K562 (cell line): ENCODE results near the gene NELL1. TPM values are rescaled to one million over a fixed set of nuclear protein-coding genes. Genes with fewer than 3 reads are reported as not detected.

Source experiments
- ATAC-seq: fragments of 200-7000 bp; cut with Tn5 transposase; 3 replicates; pipeline ENCODE4 v1.9.1; 2020; ENCODE audit warnings: moderate library complexity
- BruUV-seq: library from RNA; stranded (reverse); fragments of 400-500 nt; replicated peaks from 2 replicates; lab custom pipeline; 2021; lab: Mats Ljungman, UMichigan
- CTCF ChIA-PET: fragments of 300-600 bp; formaldehyde crosslinking; extraction: SDS; loops from one replicate; lab custom pipeline; 2021; ENCODE audit warnings: low intra/inter-chr PET ratio; lab: Yijun Ruan, JAX
- POLR2A ChIA-PET: fragments of 300-600, 350-650 bp; sonication (Branson Sonifier 250); formaldehyde crosslinking; extraction: SDS; loops from one replicate; lab custom pipeline; 2021; ENCODE audit warnings: antibody characterized with exemption, inconsistent platforms; lab: Yijun Ruan, JAX
- DNase-seq, 4 experiments: peaks; one replicate each; pipeline versions ENCODE4 v3.0.0 to v3.0.0-alpha.2; 2011 to 2018; ENCODE audit warnings: low spot score in 3 of 4, mixed read lengths in 3 of 4; ENCODE audit errors: extremely low read depth in 1 of 4
- FAIRE-seq: peaks from 2 replicates; lab custom pipeline; 2011; peaks lifted over from hg19 to GRCh38; lab: Jason Lieb, UNC
- H2AFZ ChIP-seq: 2 replicates; pipeline ENCODE4 v1.6.0; 2011; ENCODE audit warnings: low read depth, low read length, control low read depth, inconsistent platforms
- H3K27ac ChIP-seq: fragments of 200-600 bp; 3 replicates; pipeline ENCODE4 v1.8.0; 2011; ENCODE audit warnings: low read depth, mild to moderate bottlenecking, control low read depth, inconsistent platforms, low read length, moderate library complexity, mixed read lengths; ENCODE audit errors: extremely low read depth
- H3K27me3 ChIP-seq, 2 experiments: fragments of 300-600 bp in 1 of 2; 2 replicates in 1 of 2; 3 replicates in 1 of 2; pipeline versions ENCODE4 v1.6.0 to v1.8.0; 2011; ENCODE audit warnings: inconsistent platforms in 2 of 2, low read length in 2 of 2, mild to moderate bottlenecking in 1 of 2, mixed read lengths in 1 of 2, moderate library complexity in 1 of 2; ENCODE audit not compliant: control insufficient read depth in 2 of 2, insufficient read depth in 2 of 2
- H3K36me3 ChIP-seq: fragments of 300-600 bp; 3 replicates; pipeline ENCODE4 v1.8.0; 2011; ENCODE audit warnings: mild to moderate bottlenecking, low read length, inconsistent platforms; ENCODE audit not compliant: control insufficient read depth, insufficient read depth
- H3K4me1 ChIP-seq, 2 experiments: fragments of 200-600 bp in 1 of 2; replicated peaks in 1 of 2; 2 replicates in 1 of 2; 3 replicates in 1 of 2; pipeline versions ENCODE4 v1.5.1 to v1.8.0; 2011; ENCODE audit warnings: inconsistent platforms in 2 of 2, low read length in 2 of 2, mild to moderate bottlenecking in 1 of 2, mixed read lengths in 1 of 2, moderate library complexity in 1 of 2; ENCODE audit not compliant: control insufficient read depth in 2 of 2, insufficient read depth in 2 of 2
- H3K4me2 ChIP-seq: 2 replicates; pipeline ENCODE4 v1.6.1; 2011; ENCODE audit warnings: low read length, control low read depth, inconsistent platforms, mixed read lengths; ENCODE audit not compliant: insufficient read depth
- H3K4me3 ChIP-seq: fragments of 200-600 bp; sonication (generic), shearing (Covaris generic); 2 replicates; pipeline ENCODE4 v1.5.1; 2016; ENCODE audit warnings: control low read depth, inconsistent platforms
- H3K79me2 ChIP-seq: fragments of 200-600 bp; 3 replicates; pipeline ENCODE4 v1.8.0; 2011; ENCODE audit warnings: low read length, inconsistent platforms; ENCODE audit not compliant: control insufficient read depth, insufficient read depth
- H3K9ac ChIP-seq, 2 experiments: 2 replicates each; pipeline versions ENCODE4 v1.6.0 to v1.6.1; 2011; ENCODE audit warnings: low read depth in 2 of 2, low read length in 2 of 2, control low read depth in 1 of 2, inconsistent platforms in 1 of 2, mild to moderate bottlenecking in 1 of 2, mixed read lengths in 1 of 2; ENCODE audit not compliant: insufficient read depth in 1 of 2
- H3K9me1 ChIP-seq: one replicate; pipeline ENCODE4 v1.6.0; 2011; ENCODE audit warnings: inconsistent platforms, mild to moderate bottlenecking, low read length, moderate library complexity; ENCODE audit not compliant: control insufficient read depth, insufficient read depth
- H3K9me3 ChIP-seq: replicated peaks from 2 replicates; pipeline ENCODE4 v1.5.1; 2011; ENCODE audit warnings: low read depth, low read length, inconsistent platforms; ENCODE audit not compliant: control insufficient read depth, insufficient read depth
- H4K20me1 ChIP-seq: replicated peaks from 2 replicates; pipeline ENCODE4 v1.6.1; 2011; ENCODE audit warnings: low read length, inconsistent platforms, mixed read lengths; ENCODE audit not compliant: control insufficient read depth, insufficient read depth
- BRD9 ChIP-seq: fragments of 450-650 bp; IDR thresholded peaks from 2 replicates; pipeline ENCODE4 v1.6.1; 2018; ENCODE audit warnings: low read depth; ENCODE audit not compliant: partially characterized antibody
- CBX5 ChIP-seq: IDR thresholded peaks from 2 replicates; pipeline ENCODE4 v1.6.1; 2014; ENCODE audit warnings: low read depth, borderline replicate concordance
- LEF1 ChIP-seq: fragments of 450-650 bp; IDR thresholded peaks from 2 replicates; pipeline ENCODE4 v1.6.1; 2016; ENCODE audit warnings: mild to moderate bottlenecking
- POLR2A ChIP-seq: fragments of 450-650 bp; conservative IDR thresholded peaks from 2 replicates; pipeline ENCODE4 v1.6.1; 2016
- RNF2 ChIP-seq: sonication (generic); IDR thresholded peaks from 2 replicates; pipeline ENCODE4 v1.6.1; 2016
- SMAD2 ChIP-seq: fragments of 150-350 bp; IDR thresholded peaks from 2 replicates; pipeline ENCODE4 v1.6.1; 2014; ENCODE audit warnings: low read depth, mild to moderate bottlenecking, low read length
- SMARCB1 ChIP-seq: IDR thresholded peaks from 2 replicates; pipeline ENCODE4 v1.6.1; 2011; ENCODE audit warnings: improper control_type of control experiment, low read depth; ENCODE audit not compliant: insufficient read length
- SPI1 ChIP-seq: IDR thresholded peaks from 2 replicates; pipeline ENCODE4 v1.6.1; 2011; ENCODE audit warnings: low read depth, low read length, control low read depth, borderline replicate concordance
- WHSC1 ChIP-seq: IDR thresholded peaks from one replicate; pipeline ENCODE4 v1.6.1; 2012; ENCODE audit warnings: low read length, control low read depth, inconsistent platforms
- ZNF133 ChIP-seq: fragments of 250-450 bp; sonication (Bioruptor Pico); IDR thresholded peaks from 2 replicates; pipeline ENCODE4 v1.4.0; 2020; ENCODE audit warnings: mild to moderate bottlenecking
- ZNF695 ChIP-seq: fragments of 450-650 bp; formaldehyde crosslinking; IDR thresholded peaks from 2 replicates; pipeline ENCODE4 v1.4.0; 2020; ENCODE audit warnings: mild to moderate bottlenecking, moderate library complexity
- WGBS: fragments of 100-300 bp; shearing (Covaris generic); methylation state at CpG from one replicate; pipeline ENCODE4 v1.1.6; 2016; ENCODE audit warnings: low coverage, mixed read lengths; ENCODE audit not compliant: insufficient coverage; ENCODE audit errors: missing lambda C conversion rate; 5-methylcytosine and 5-hydroxymethylcytosine counted together
- in situ Hi-C: fragments of 300-500 bp; cut with MboI; formaldehyde crosslinking; loops from 4 replicates; pipeline ENCODE4 v1.15.0; 2018; ENCODE audit warnings: inconsistent platforms, mixed read lengths
- intact Hi-C: fragments of 100-400 bp; cut with micrococcal nuclease; formaldehyde crosslinking; loops from 2 replicates; pipeline ENCODE4 v1.14.2; 2022
- polyA plus RNA-seq, 8 experiments: library from polyadenylated mRNA; depleted of rRNA in 4 of 8; stranded (reverse) in 5 of 8; unstranded in 3 of 8; fragments of >200 nt; fragmentation: Nextera tagmentation in 2 of 8; fragmentation: Illumina TruSeq in 1 of 8; extraction: Ambion mirVana in 2 of 8; extraction: Trizol in 1 of 8; gene quantifications; 2 replicates each; pipeline versions ENCODE4 v1.2.1 to v1.2.3, GENCODE V29; 2011 to 2014; ENCODE audit warnings: inconsistent platforms in 1 of 8, missing spikeins in 1 of 8
- total RNA-seq, 7 experiments: library from RNA; depleted of rRNA in 6 of 7; stranded (reverse); fragments of >200 nt in 6 of 7; fragmentation: Illumina TruSeq in 2 of 7; extraction: Trizol in 2 of 7; gene quantifications; 2 replicates each; pipeline versions ENCODE4 v1.2.1 to v1.2.3, GENCODE V29; 2011 to 2021; ENCODE audit warnings: low replicate concordance in 1 of 7
- TF ChIP-seq, protein P1 (sequence below): sonication (generic); formaldehyde crosslinking; IDR thresholded peaks from 2 replicates; pipeline ENCODE4 v1.9.0; 2022; ENCODE audit warnings: mild to moderate bottlenecking, missing genetic modification reagents
- TF ChIP-seq, protein P2 (sequence below): IDR thresholded peaks from 2 replicates; pipeline ENCODE4 v1.6.1; 2011; ENCODE audit not compliant: insufficient read length; ENCODE audit errors: extremely low read depth

The NELL1 gene
- total and polyA plus RNA-seq, 9 of the 15 experiments (the other 6 are each of a cell fraction or from before 2014, with no cell fraction given), result not detected

DNA sequence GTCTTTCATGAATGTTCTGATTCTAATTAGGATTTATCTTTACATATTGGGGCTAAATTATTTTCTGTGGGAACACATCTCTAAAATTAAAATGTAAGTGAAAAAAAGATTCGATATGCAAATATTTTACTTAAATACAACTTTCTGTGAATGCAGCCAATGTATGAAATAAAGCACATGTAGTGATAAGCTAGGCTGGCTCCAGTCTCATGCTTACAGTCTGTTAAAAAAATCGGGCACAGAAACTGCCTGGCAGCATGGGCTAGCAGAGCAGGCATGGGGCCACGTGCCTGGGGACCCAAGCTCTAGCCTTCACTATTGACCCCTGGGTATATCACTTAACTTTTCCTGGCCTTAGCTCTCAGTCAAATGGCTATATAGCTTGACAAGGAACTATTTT lies 46.5 kb downstream of the NELL1 start:
- TF ChIP-seq SMARCB1 (no peak), SPI1 (no peak), CBX5 (no peak), POLR2A (no peak), SMAD2 (no peak), LEF1 (no peak)
- TF ChIP-seq, protein P1, sequence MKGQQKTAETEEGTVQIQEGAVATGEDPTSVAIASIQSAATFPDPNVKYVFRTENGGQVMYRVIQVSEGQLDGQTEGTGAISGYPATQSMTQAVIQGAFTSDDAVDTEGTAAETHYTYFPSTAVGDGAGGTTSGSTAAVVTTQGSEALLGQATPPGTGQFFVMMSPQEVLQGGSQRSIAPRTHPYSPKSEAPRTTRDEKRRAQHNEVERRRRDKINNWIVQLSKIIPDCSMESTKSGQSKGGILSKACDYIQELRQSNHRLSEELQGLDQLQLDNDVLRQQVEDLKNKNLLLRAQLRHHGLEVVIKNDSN (CRISPR knock-in tag), result no peak
- no TSS peak for BruUV-seq
- in situ Hi-C loops, result no loop called here
- 0% methylated on average over 3 of the region's 3 CpGs for WGBS
- Histone ChIP-seq H3K27ac (no peak overlapping the region), H3K9me1 (no peaks in the 10 kb centered on the region), H3K4me1 (no peaks in the 10 kb centered on the region), H3K36me3 (no peaks in the 10 kb centered on the region), H4K20me1 (no peaks in the 10 kb centered on the region), H3K9ac (no peak overlapping the region), H3K4me2 (no peak overlapping the region), H3K4me3 (no peak overlapping the region), H3K9me3 (no peaks in the 10 kb centered on the region), H2AFZ (no peak overlapping the region), H3K27me3 (no peaks in the 10 kb centered on the region), H3K79me2 (no peaks in the 10 kb centered on the region)
- FAIRE-seq, result no peak
- POLR2A ChIA-PET, result no interaction called here
- intact Hi-C loops, result no loop called here
- DNase-seq, result no peak
- ATAC-seq, result no peak
- CTCF ChIA-PET, result no interaction called here

DNA sequence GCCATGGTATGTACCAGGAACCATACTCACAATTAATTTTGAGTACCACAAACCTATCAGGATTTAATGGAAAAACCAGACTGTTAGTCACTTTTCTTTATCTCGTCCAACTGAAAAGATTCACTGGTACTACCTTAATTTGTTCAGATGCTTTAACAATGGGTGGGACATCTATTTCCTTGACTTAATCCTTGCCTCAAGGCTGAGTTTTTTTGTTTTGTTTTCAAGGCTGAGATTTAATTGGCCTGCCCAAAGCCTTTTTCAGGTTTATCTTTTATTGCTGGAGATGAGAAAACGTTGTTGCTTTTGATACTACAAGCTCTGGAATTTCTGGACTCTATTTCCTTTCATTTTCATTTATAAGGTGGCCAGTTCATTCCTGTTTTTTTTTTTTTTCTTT lies 50.4 kb downstream of the NELL1 start:
- intact Hi-C loops, result no loop called here
- CTCF ChIA-PET, result no interaction called here
- no peak for TF ChIP-seq ZNF133 (CRISPR knock-in tag)
- no peak for TF ChIP-seq RNF2
- TF ChIP-seq BRD9, result no peak
- no peak for TF ChIP-seq WHSC1
- TF ChIP-seq ZNF695 (CRISPR knock-in tag), result no peak
- TF ChIP-seq, protein P2, sequence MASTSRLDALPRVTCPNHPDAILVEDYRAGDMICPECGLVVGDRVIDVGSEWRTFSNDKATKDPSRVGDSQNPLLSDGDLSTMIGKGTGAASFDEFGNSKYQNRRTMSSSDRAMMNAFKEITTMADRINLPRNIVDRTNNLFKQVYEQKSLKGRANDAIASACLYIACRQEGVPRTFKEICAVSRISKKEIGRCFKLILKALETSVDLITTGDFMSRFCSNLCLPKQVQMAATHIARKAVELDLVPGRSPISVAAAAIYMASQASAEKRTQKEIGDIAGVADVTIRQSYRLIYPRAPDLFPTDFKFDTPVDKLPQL, result no peak

More for the DNA sequence above, 50.4 kb downstream of the NELL1 start:
- no peak for FAIRE-seq
- 0% methylated on average over 2 of the region's 2 CpGs for WGBS
- 0 out of 2 replicates have a peak, but pooled peaks cover 2% of the 10 kb centered on the region for H3K9me3 ChIP-seq
- H3K27ac ChIP-seq, result no peak overlapping the region
- no peaks in the 10 kb centered on the region for H3K36me3 ChIP-seq
- H3K27me3 ChIP-seq, result no peaks in the 10 kb centered on the region
- DNase-seq, result no peak
- H3K4me3 ChIP-seq, result no peak overlapping the region
- ATAC-seq, result no peak
- no peaks in the 10 kb centered on the region for H4K20me1 ChIP-seq
- H3K4me2 ChIP-seq, result no peak overlapping the region
- H3K9me1 ChIP-seq, result no peaks in the 10 kb centered on the region
- no peaks in the 10 kb centered on the region for H3K79me2 ChIP-seq
- no peak overlapping the region for H3K9ac ChIP-seq
- POLR2A ChIA-PET, result no interaction called here
- no peak overlapping the region for H2AFZ ChIP-seq
- H3K4me1 ChIP-seq, result no peaks in the 10 kb centered on the region
- in situ Hi-C loops, result no loop called here
- no TSS peak for BruUV-seq
